ENCODE data around the gene DCAF11. TPM values are rescaled to one million over a fixed set of nuclear protein-coding genes. Genes with fewer than 3 reads are reported as not detected.

DCAF11 gene
- total and polyA plus RNA-seq, 2 of the 8 experiments (the other 6 are each of a cell fraction or from before 2014, with no cell fraction given) = 60.4 to 63.6 TPM

DNA sequence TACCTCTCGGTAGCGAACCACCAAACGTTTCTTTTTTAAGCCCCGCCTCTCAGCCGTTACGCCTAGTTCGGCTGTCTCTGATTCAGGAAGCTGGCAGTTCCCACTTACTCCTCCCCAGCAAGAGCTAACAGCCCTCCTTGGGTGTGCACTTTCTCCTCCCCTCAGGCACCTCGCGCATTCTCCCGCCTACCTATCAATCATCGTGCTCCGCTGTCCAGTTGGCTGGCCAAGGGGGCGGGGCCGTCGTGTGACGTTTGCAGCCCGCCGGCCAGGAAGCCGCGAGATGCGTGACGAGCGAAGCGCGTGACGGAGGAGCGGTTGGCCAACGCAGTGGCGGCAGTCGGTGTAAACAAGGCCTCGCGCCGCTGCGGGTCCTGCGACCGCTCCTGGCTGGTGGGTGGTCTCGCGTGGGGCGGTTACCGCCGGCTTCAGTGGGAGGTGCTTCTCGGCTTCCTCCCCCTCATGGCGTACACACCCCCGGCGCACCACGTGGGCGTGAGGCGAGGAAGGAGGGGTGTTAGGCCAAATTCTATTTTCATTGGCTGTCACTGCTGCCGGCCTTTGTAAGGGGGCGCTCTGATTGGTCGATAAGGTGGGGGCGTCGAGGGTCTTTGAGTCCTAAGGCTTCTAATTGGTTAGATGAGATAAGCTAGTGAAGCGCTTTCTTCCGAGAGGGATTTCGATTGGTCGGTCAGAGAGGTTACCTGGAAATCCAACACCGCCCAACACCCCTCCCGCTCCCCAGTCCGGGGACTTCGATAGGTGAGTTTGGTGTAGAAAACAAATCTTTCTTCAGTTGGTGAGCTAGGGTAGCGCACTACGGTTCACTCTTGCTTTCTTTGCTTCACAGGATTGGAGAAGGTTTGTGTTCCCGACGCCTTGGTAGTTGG lies at the start of gene DCAF11, which contains the start of gene NRL (continued):
- TF ChIP-seq, protein P1, sequence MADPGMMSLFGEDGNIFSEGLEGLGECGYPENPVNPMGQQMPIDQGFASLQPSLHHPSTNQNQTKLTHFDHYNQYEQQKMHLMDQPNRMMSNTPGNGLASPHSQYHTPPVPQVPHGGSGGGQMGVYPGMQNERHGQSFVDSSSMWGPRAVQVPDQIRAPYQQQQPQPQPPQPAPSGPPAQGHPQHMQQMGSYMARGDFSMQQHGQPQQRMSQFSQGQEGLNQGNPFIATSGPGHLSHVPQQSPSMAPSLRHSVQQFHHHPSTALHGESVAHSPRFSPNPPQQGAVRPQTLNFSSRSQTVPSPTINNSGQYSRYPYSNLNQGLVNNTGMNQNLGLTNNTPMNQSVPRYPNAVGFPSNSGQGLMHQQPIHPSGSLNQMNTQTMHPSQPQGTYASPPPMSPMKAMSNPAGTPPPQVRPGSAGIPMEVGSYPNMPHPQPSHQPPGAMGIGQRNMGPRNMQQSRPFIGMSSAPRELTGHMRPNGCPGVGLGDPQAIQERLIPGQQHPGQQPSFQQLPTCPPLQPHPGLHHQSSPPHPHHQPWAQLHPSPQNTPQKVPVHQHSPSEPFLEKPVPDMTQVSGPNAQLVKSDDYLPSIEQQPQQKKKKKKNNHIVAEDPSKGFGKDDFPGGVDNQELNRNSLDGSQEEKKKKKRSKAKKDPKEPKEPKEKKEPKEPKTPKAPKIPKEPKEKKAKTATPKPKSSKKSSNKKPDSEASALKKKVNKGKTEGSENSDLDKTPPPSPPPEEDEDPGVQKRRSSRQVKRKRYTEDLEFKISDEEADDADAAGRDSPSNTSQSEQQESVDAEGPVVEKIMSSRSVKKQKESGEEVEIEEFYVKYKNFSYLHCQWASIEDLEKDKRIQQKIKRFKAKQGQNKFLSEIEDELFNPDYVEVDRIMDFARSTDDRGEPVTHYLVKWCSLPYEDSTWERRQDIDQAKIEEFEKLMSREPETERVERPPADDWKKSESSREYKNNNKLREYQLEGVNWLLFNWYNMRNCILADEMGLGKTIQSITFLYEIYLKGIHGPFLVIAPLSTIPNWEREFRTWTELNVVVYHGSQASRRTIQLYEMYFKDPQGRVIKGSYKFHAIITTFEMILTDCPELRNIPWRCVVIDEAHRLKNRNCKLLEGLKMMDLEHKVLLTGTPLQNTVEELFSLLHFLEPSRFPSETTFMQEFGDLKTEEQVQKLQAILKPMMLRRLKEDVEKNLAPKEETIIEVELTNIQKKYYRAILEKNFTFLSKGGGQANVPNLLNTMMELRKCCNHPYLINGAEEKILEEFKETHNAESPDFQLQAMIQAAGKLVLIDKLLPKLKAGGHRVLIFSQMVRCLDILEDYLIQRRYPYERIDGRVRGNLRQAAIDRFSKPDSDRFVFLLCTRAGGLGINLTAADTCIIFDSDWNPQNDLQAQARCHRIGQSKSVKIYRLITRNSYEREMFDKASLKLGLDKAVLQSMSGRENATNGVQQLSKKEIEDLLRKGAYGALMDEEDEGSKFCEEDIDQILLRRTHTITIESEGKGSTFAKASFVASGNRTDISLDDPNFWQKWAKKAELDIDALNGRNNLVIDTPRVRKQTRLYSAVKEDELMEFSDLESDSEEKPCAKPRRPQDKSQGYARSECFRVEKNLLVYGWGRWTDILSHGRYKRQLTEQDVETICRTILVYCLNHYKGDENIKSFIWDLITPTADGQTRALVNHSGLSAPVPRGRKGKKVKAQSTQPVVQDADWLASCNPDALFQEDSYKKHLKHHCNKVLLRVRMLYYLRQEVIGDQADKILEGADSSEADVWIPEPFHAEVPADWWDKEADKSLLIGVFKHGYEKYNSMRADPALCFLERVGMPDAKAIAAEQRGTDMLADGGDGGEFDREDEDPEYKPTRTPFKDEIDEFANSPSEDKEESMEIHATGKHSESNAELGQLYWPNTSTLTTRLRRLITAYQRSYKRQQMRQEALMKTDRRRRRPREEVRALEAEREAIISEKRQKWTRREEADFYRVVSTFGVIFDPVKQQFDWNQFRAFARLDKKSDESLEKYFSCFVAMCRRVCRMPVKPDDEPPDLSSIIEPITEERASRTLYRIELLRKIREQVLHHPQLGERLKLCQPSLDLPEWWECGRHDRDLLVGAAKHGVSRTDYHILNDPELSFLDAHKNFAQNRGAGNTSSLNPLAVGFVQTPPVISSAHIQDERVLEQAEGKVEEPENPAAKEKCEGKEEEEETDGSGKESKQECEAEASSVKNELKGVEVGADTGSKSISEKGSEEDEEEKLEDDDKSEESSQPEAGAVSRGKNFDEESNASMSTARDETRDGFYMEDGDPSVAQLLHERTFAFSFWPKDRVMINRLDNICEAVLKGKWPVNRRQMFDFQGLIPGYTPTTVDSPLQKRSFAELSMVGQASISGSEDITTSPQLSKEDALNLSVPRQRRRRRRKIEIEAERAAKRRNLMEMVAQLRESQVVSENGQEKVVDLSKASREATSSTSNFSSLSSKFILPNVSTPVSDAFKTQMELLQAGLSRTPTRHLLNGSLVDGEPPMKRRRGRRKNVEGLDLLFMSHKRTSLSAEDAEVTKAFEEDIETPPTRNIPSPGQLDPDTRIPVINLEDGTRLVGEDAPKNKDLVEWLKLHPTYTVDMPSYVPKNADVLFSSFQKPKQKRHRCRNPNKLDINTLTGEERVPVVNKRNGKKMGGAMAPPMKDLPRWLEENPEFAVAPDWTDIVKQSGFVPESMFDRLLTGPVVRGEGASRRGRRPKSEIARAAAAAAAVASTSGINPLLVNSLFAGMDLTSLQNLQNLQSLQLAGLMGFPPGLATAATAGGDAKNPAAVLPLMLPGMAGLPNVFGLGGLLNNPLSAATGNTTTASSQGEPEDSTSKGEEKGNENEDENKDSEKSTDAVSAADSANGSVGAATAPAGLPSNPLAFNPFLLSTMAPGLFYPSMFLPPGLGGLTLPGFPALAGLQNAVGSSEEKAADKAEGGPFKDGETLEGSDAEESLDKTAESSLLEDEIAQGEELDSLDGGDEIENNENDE (IDR thresholded peaks at IDR 0.05; ENCODE audit: insufficient replicate concordance, low read length) = no peak
- TF ChIP-seq TAF1 (IDR thresholded peaks at IDR 0.05; ENCODE audit: low read depth, low read length) (peak; percentile 73), HDAC2 (IDR thresholded peaks at IDR 0.05; ENCODE audit: borderline replicate concordance in 1 of 2, low read depth in 2 of 2, low read length in 2 of 2) (peak; percentile 48 to 86; a peak in 2 of 4 replicates), TCF12 (IDR thresholded peaks at IDR 0.05; ENCODE audit: low read depth, low read length) (no peak), NRF1 (IDR thresholded peaks at IDR 0.05; ENCODE audit: low read depth, low read length) (0 out of 2 replicates have a peak, but pooled peaks have one; percentile 24), POLR2AphosphoS5 (IDR thresholded peaks at IDR 0.05; ENCODE audit: low read depth, low read length) (peak; percentile 69), PHF8 (conservative IDR thresholded peaks at IDR 0.05; ENCODE audit: low read depth, low read length) (peak; percentile 79), JUN (IDR thresholded peaks at IDR 0.05; ENCODE audit: low read depth, low read length) (no peak), RNF2 (IDR thresholded peaks at IDR 0.05; ENCODE audit: borderline replicate concordance, low read depth, low read length, missing control alignments, poor library complexity, severe bottlenecking) (no peak)

Measured in H1 (cell line).